NOMO-1 treated with dmso at 0.1 percent for 144 hours (cell line): ENCODE results near the gene TSTD2.

ENCODE experiments used
- DNase-seq: peaks from one replicate; lab custom pipeline; 2025; ENCODE audit not compliant: unreplicated experiment; lab: John Stamatoyannopoulos, UW

TSTD2 gene

GRCh38 chr9:97565262-97565661 lies 67.9 kb downstream of the TSTD2 start:
- no peak for DNase-seq

GRCh38 chr9:97564291-97565175 lies 68.6 kb downstream of the TSTD2 start:
- DNase-seq, result no peak

- no peak for DNase-seq
These were observed 69.6 kb downstream of the TSTD2 start for GRCh38 chr9:97563458-97564135.

GRCh38 chr9:97562542-97562941 lies 70.6 kb downstream of the TSTD2 start:
- no peak for DNase-seq

- DNase-seq, result no peak
These were observed 71.7 kb downstream of the TSTD2 start for GRCh38 chr9:97561501-97561900.

GRCh38 chr9:97560851-97561250 lies 72.3 kb downstream of the TSTD2 start:
- DNase-seq, result no peak

GRCh38 chr9:97560154-97560553 lies 73.0 kb downstream of the TSTD2 start:
- no peak for DNase-seq

- no peak for DNase-seq
These were observed 74.1 kb downstream of the TSTD2 start for GRCh38 chr9:97559111-97559514.

GRCh38 chr9:97558701-97559101 lies 74.5 kb downstream of the TSTD2 start:
- DNase-seq, result no peak

- DNase-seq, result peak; percentile 39
These were observed 75.5 kb downstream of the TSTD2 start for GRCh38 chr9:97557606-97558095.

GRCh38 chr9:97556721-97557605 lies 76.2 kb downstream of the TSTD2 start:
- no peak for DNase-seq

- no peak for DNase-seq
These were observed 77.0 kb downstream of the TSTD2 start for GRCh38 chr9:97556036-97556720.

- DNase-seq, result no peak
These were observed 78.0 kb downstream of the TSTD2 start for GRCh38 chr9:97555164-97555563.

GRCh38 chr9:97554566-97555075 lies 78.5 kb downstream of the TSTD2 start:
- DNase-seq, result no peak

GRCh38 chr9:97553841-97554240 lies 79.3 kb downstream of the TSTD2 start:
- DNase-seq, result no peak

- DNase-seq, result no peak
These were observed 80.0 kb downstream of the TSTD2 start for GRCh38 chr9:97553141-97553540.

- DNase-seq, result no peak
These were observed 81.9 kb downstream of the TSTD2 start for GRCh38 chr9:97551308-97551707.

GRCh38 chr9:97550386-97550785 lies 82.8 kb downstream of the TSTD2 start:
- no peak for DNase-seq
